Kidney (tissue), 14 donors: ENCODE results near the gene CACTIN. TPM values are rescaled to one million over a fixed set of nuclear protein-coding genes. Genes with fewer than 3 reads are reported as not detected.

Source experiments
- DNase-seq, 5 donors: peaks; one replicate each; pipeline ENCODE4 v3.0.0-alpha.2; 2013 to 2020
- FAIRE-seq: peaks from 2 replicates; lab custom pipeline; 2012; peaks lifted over from hg19 to GRCh38; lab: Jason Lieb, UNC
- H3K27ac ChIP-seq, 2 donors: one replicate each; pipeline ENCODE4 v1.7.0; 2013; ENCODE audit warnings: low read depth in 2 of 2, low read length in 2 of 2, inconsistent platforms in 1 of 2
- H3K27me3 ChIP-seq: one replicate; pipeline ENCODE4 v1.7.1; 2013; ENCODE audit warnings: low read length, inconsistent platforms; ENCODE audit not compliant: control insufficient read depth, insufficient read depth
- H3K36me3 ChIP-seq, 3 donors: one replicate each; pipeline versions ENCODE4 v1.7.0 to v1.7.1; 2013; ENCODE audit warnings: low read length in 3 of 3, control low read depth in 1 of 3, inconsistent platforms in 1 of 3; ENCODE audit not compliant: insufficient read depth in 3 of 3, control insufficient read depth in 2 of 3
- H3K4me1 ChIP-seq, 3 donors: one replicate each; pipeline versions ENCODE4 v1.7.0 to v1.7.1; 2013; ENCODE audit warnings: low read length in 3 of 3, inconsistent platforms in 1 of 3, low read depth in 1 of 3; ENCODE audit not compliant: control insufficient read depth in 2 of 3, insufficient read depth in 2 of 3
- H3K4me3 ChIP-seq, 3 donors: one replicate each; pipeline versions ENCODE4 v1.7.0 to v1.8.1; 2013; ENCODE audit warnings: low read length in 3 of 3, control low read depth in 1 of 3, inconsistent platforms in 1 of 3
- H3K9ac ChIP-seq, 3 donors: one replicate each; pipeline versions ENCODE4 v1.7.0 to v1.7.1; 2013; ENCODE audit warnings: low read length in 3 of 3, control low read depth in 1 of 3, inconsistent platforms in 1 of 3
- H3K9me3 ChIP-seq, 3 donors: one replicate each; pipeline versions ENCODE4 v1.7.0 to v1.7.1; 2013; ENCODE audit warnings: low read length in 3 of 3, control low read depth in 1 of 3, inconsistent platforms in 1 of 3; ENCODE audit not compliant: control insufficient read depth in 2 of 3, insufficient read depth in 1 of 3
- intact Hi-C: fragments of 100-400 bp; cut with DNase I; formaldehyde crosslinking; loops from one replicate; pipeline ENCODE4 v1.11.1; 2022
- polyA plus RNA-seq: library from polyadenylated mRNA; stranded (reverse); fragments of 350-450 nt; fragmentation: Illumina TruSeq; extraction: RNeasy Lipid Tissue Mini Kit (QIAGEN cat#74804); gene quantifications from one replicate; pipeline ENCODE4 v1.2.3, GENCODE V29; 2014; ENCODE audit warnings: low read depth, low replicate concordance; ENCODE audit not compliant: insufficient read depth
- total RNA-seq: library from RNA; stranded (reverse); fragmentation: NEBNext Ultra II Directional; extraction: Animal tissue kit (Norgen Biotek cat#: 25700); gene quantifications from one replicate; pipeline ENCODE4 v1.2.1, GENCODE V29; 2021
- TF ChIP-seq, protein P1 (sequence below): IDR thresholded peaks from 3 replicates; pipeline ENCODE4 v1.5.1; 2012; ENCODE audit warnings: mild to moderate bottlenecking, moderate library complexity, borderline replicate concordance; ENCODE audit not compliant: insufficient read depth; ENCODE audit errors: extremely low read depth
- donor health status: control.
- donor health status: control.
- donor health status: control.
- donor health status: control.
- donor health status: control.
- donor health status: DM: yes; HTN: yes; CAD: no.
- donor health status: Normal renal cell carcinoma (clear cell type).

CACTIN gene
- total and polyA plus RNA-seq, 2 donors from 2014 or later = 11.6 to 23.9 TPM

GRCh38 chr19:3645067-3645396 lies 18.4 kb upstream of the CACTIN start:
- Histone ChIP-seq H3K9ac (no peak overlapping the region), H3K9me3 (no peaks in the 10 kb centered on the region), H3K27me3 (no peaks in the 10 kb centered on the region), H3K4me3 (no peak overlapping the region), H3K4me1 (no peaks in the 10 kb centered on the region), H3K27ac (no peak overlapping the region), H3K36me3 (peaks cover 0 to 3% (median 3%) of the 10 kb centered on the region in 3 donors)
- FAIRE-seq (no peak), DNase-seq (no peak)
- intact Hi-C loops = no loop called here
- TF ChIP-seq, protein P1, sequence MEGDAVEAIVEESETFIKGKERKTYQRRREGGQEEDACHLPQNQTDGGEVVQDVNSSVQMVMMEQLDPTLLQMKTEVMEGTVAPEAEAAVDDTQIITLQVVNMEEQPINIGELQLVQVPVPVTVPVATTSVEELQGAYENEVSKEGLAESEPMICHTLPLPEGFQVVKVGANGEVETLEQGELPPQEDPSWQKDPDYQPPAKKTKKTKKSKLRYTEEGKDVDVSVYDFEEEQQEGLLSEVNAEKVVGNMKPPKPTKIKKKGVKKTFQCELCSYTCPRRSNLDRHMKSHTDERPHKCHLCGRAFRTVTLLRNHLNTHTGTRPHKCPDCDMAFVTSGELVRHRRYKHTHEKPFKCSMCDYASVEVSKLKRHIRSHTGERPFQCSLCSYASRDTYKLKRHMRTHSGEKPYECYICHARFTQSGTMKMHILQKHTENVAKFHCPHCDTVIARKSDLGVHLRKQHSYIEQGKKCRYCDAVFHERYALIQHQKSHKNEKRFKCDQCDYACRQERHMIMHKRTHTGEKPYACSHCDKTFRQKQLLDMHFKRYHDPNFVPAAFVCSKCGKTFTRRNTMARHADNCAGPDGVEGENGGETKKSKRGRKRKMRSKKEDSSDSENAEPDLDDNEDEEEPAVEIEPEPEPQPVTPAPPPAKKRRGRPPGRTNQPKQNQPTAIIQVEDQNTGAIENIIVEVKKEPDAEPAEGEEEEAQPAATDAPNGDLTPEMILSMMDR = no peak

GRCh38 chr19:3644351-3645066 lies 17.9 kb upstream of the CACTIN start:
- Histone ChIP-seq H3K4me1 (no peaks in the 10 kb centered on the region), H3K36me3 (peaks cover 0 to 7% (median 6%) of the 10 kb centered on the region in 3 donors), H3K9ac (no peak overlapping the region), H3K27me3 (no peaks in the 10 kb centered on the region), H3K4me3 (no peak overlapping the region), H3K9me3 (no peaks in the 10 kb centered on the region), H3K27ac (no peak overlapping the region)
- FAIRE-seq = no peak
- no peak for DNase-seq
- TF ChIP-seq, protein P1 = no peak
- intact Hi-C loops = no loop called here

- no peak overlapping the region for H3K9ac ChIP-seq
- H3K4me1 ChIP-seq = no peaks in the 10 kb centered on the region
- no peak overlapping the region for H3K4me3 ChIP-seq
- H3K36me3 ChIP-seq = peaks cover 0 to 7% (median 6%) of the 10 kb centered on the region in 3 donors
- DNase-seq (no peak), FAIRE-seq (no peak)
- intact Hi-C loops = no loop called here
- H3K9me3 ChIP-seq = no peaks in the 10 kb centered on the region
- H3K27me3 ChIP-seq = no peaks in the 10 kb centered on the region
- H3K27ac ChIP-seq = no peak overlapping the region
- TF ChIP-seq, protein P1 = no peak
Measured at GRCh38 chr19:3643674-3644313, 17.2 kb upstream of the CACTIN start.
